Mesothelial cell of epicardium (in vitro differentiated cells): ENCODE measurements around the gene CYP11A1. TPM values are rescaled to one million over a fixed set of nuclear protein-coding genes. Genes with fewer than 3 reads are reported as not detected.
A peak's percentile ranks its signal among the peaks of the same experiment; 100 is the strongest.
"Not testable (repeated sequence)": the region's sequence is repeated elsewhere in the genome, so short reads cannot be mapped to it uniquely, and the experiment has no call there.

Experiments
- DNase-seq, 2 experiments: peaks; one replicate each; pipeline ENCODE4 v3.0.0; 2021; ENCODE audit warnings: low spot score in 2 of 2; ENCODE audit not compliant: unreplicated experiment in 2 of 2
- H3K27ac Mint-ChIP-seq: 2 replicates; pipeline ENCODE4 v1.8.0; 2021; ENCODE audit warnings: mixed read lengths
- H3K27me3 Mint-ChIP-seq: 2 replicates; pipeline ENCODE4 v1.8.0; 2021; ENCODE audit warnings: low read depth, mixed read lengths
- H3K36me3 Mint-ChIP-seq: 2 replicates; pipeline ENCODE4 v1.8.0; 2021; ENCODE audit warnings: mixed read lengths
- H3K4me1 Mint-ChIP-seq: 2 replicates; pipeline ENCODE4 v1.8.0; 2021; ENCODE audit warnings: mixed read lengths
- H3K4me3 Mint-ChIP-seq: 2 replicates; pipeline ENCODE4 v1.8.0; 2021; ENCODE audit warnings: mild to moderate bottlenecking, moderate library complexity, mixed read lengths
- H3K9me3 Mint-ChIP-seq: 2 replicates; pipeline ENCODE4 v1.8.0; 2021; ENCODE audit warnings: mixed read lengths
- CTCF ChIP-seq: fragments of 200-600 bp; sonication (generic); IDR thresholded peaks from one replicate; pipeline ENCODE4 v1.5.0; 2021; ENCODE audit warnings: antibody characterized with exemption; ENCODE audit not compliant: unreplicated experiment
- total RNA-seq: library from RNA; stranded (reverse); gene quantifications from 3 replicates; pipeline ENCODE4 v1.2.1, GENCODE V29; 2021

Gene CYP11A1
- total RNA-seq, 1 donor from 2014 or later, result 7.0 TPM

GRCh38 chr15:74365598-74366445 is 1.6 kb downstream of the CYP11A1 start:
- Mint-ChIP-seq H3K36me3 (no peaks in the 10 kb centered on the region), H3K27ac (peak overlapping the region; percentile 93), H3K27me3 (no peaks in the 10 kb centered on the region), H3K4me1 (peaks cover 12% of the 10 kb centered on the region), H3K9me3 (no peaks in the 10 kb centered on the region), H3K4me3 (peak overlapping the region; percentile 82)
- no peak for TF ChIP-seq CTCF
- peak in 1 of 2 experiments; percentile 70 for DNase-seq

- no peak for DNase-seq
- TF ChIP-seq CTCF, result no peak
- Mint-ChIP-seq H3K36me3 (no peaks in the 10 kb centered on the region), H3K4me3 (peak overlapping the region; percentile 82), H3K4me1 (peaks cover 12% of the 10 kb centered on the region), H3K9me3 (no peaks in the 10 kb centered on the region), H3K27ac (peak overlapping the region; percentile 93), H3K27me3 (no peaks in the 10 kb centered on the region)
Measured at GRCh38 chr15:74364936-74365597, 2.4 kb downstream of the CYP11A1 start.

GRCh38 chr15:74362482-74362881 is 5.0 kb downstream of the CYP11A1 start:
- TF ChIP-seq CTCF, result no peak
- DNase-seq, result no peak
- Mint-ChIP-seq H3K27me3 (no peaks in the 10 kb centered on the region), H3K4me1 (peaks cover 12% of the 10 kb centered on the region), H3K4me3 (no peak overlapping the region), H3K9me3 (no peaks in the 10 kb centered on the region), H3K36me3 (no peaks in the 10 kb centered on the region), H3K27ac (no peak overlapping the region)

- not testable (repeated sequence) for DNase-seq, H3K36me3 Mint-ChIP-seq, H3K27ac Mint-ChIP-seq, H3K27me3 Mint-ChIP-seq, H3K4me3 Mint-ChIP-seq, H3K9me3 Mint-ChIP-seq
- H3K4me1 Mint-ChIP-seq, result peaks cover 12% of the 10 kb centered on the region
Measured at GRCh38 chr15:74360855-74361254, 6.6 kb downstream of the CYP11A1 start.

GRCh38 chr15:74359376-74359775 is 8.1 kb downstream of the CYP11A1 start:
- not testable (repeated sequence) for H3K27me3 Mint-ChIP-seq, H3K4me1 Mint-ChIP-seq, H3K4me3 Mint-ChIP-seq

GRCh38 chr15:74357514-74357913 is 9.9 kb downstream of the CYP11A1 start:
- DNase-seq, H3K4me1 Mint-ChIP-seq, H3K27ac Mint-ChIP-seq, H3K27me3 Mint-ChIP-seq, H3K4me3 Mint-ChIP-seq, H3K36me3 Mint-ChIP-seq: not testable (repeated sequence)
- peaks cover 29% of the 10 kb centered on the region for H3K9me3 Mint-ChIP-seq

More at GRCh38 chr15:74359376-74359775, 8.1 kb downstream of the CYP11A1 start:
- not testable (repeated sequence) for DNase-seq, H3K36me3 Mint-ChIP-seq, H3K27ac Mint-ChIP-seq
- H3K9me3 Mint-ChIP-seq, result peaks cover 13% of the 10 kb centered on the region

- DNase-seq, result not testable (repeated sequence)
Measured at GRCh38 chr15:74356050-74356449, 11.4 kb downstream of the CYP11A1 start.

GRCh38 chr15:74353992-74354391 is 13.5 kb downstream of the CYP11A1 start:
- DNase-seq, H3K4me3 Mint-ChIP-seq, H3K36me3 Mint-ChIP-seq, H3K27me3 Mint-ChIP-seq, H3K4me1 Mint-ChIP-seq, H3K27ac Mint-ChIP-seq: not testable (repeated sequence)
- H3K9me3 Mint-ChIP-seq, result peaks cover 29% of the 10 kb centered on the region

More at GRCh38 chr15:74356050-74356449, 11.4 kb downstream of the CYP11A1 start:
- H3K36me3 Mint-ChIP-seq, H3K27me3 Mint-ChIP-seq, H3K27ac Mint-ChIP-seq, H3K4me1 Mint-ChIP-seq, H3K4me3 Mint-ChIP-seq: not testable (repeated sequence)
- H3K9me3 Mint-ChIP-seq, result peaks cover 29% of the 10 kb centered on the region
